Fibroblast of villous mesenchyme (primary cell): Measurements from ENCODE around the gene ASTN2. TPM values are rescaled to one million over a fixed set of nuclear protein-coding genes. Genes with fewer than 3 reads are reported as not detected.

Source experiments
- DNase-seq: peaks from one replicate; pipeline ENCODE4 v3.0.0-alpha.2; 2010; ENCODE audit warnings: low read depth
- H3K4me3 ChIP-seq: 2 replicates; pipeline ENCODE4 v1.5.1; 2011; ENCODE audit warnings: low read depth, mild to moderate bottlenecking, low read length
- total RNA-seq: library from RNA; depleted of rRNA; stranded (reverse); fragments of >200 nt; gene quantifications from 2 replicates; pipeline ENCODE4 v1.2.3, GENCODE V29; 2012
- TF ChIP-seq, protein P1 (sequence below): IDR thresholded peaks from 2 replicates; pipeline ENCODE4 v1.5.1; 2012; ENCODE audit warnings: low read depth, mild to moderate bottlenecking, low read length; ENCODE audit not compliant: insufficient read depth

ASTN2 gene
- total RNA-seq, 1 donor, result 5.6 TPM

DNA sequence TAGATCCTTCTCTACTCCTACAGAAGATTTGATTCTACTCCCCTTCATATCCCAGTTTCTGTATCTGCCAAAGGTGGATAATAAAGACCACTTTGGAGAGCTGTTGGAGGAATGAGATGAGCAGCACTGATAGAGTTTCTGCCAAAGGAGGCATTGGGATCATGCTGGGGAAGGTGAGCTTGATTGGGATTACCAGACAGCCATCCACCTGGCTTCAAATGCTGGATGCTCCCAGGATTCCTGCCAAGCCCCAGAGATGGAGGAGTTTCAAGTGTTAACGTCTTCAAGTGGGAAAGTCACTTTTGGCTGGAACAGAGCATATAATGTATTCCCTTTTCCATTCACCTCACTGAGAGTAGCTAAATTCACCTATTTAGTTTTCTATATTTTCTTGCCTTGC, 379.3 kb downstream of the ASTN2 start:
- TF ChIP-seq, protein P1, sequence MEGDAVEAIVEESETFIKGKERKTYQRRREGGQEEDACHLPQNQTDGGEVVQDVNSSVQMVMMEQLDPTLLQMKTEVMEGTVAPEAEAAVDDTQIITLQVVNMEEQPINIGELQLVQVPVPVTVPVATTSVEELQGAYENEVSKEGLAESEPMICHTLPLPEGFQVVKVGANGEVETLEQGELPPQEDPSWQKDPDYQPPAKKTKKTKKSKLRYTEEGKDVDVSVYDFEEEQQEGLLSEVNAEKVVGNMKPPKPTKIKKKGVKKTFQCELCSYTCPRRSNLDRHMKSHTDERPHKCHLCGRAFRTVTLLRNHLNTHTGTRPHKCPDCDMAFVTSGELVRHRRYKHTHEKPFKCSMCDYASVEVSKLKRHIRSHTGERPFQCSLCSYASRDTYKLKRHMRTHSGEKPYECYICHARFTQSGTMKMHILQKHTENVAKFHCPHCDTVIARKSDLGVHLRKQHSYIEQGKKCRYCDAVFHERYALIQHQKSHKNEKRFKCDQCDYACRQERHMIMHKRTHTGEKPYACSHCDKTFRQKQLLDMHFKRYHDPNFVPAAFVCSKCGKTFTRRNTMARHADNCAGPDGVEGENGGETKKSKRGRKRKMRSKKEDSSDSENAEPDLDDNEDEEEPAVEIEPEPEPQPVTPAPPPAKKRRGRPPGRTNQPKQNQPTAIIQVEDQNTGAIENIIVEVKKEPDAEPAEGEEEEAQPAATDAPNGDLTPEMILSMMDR, result no peak
- no peak for DNase-seq
- H3K4me3 ChIP-seq, result no peak overlapping the region

DNA sequence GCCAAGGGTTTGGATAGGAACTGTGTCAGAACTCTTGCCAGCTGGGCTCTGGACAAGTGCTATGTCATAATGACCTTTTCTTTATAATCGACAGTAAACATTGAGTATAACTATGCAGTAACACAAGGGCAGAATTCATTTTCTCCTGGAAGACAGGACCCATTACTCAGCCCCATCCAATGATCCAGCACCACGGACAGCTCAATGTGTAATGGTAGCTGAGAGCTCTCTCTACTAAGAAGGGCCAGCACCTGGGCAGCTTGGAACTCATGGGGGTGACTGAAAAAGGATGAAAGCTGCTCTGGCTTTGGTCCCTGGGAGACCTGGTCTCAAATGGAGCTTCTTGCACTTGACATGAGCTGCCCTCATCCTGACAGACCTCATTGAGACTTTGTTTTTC, 380.0 kb downstream of the ASTN2 start:
- TF ChIP-seq, protein P1, result no peak
- DNase-seq, result no peak
- no peak overlapping the region for H3K4me3 ChIP-seq

DNA sequence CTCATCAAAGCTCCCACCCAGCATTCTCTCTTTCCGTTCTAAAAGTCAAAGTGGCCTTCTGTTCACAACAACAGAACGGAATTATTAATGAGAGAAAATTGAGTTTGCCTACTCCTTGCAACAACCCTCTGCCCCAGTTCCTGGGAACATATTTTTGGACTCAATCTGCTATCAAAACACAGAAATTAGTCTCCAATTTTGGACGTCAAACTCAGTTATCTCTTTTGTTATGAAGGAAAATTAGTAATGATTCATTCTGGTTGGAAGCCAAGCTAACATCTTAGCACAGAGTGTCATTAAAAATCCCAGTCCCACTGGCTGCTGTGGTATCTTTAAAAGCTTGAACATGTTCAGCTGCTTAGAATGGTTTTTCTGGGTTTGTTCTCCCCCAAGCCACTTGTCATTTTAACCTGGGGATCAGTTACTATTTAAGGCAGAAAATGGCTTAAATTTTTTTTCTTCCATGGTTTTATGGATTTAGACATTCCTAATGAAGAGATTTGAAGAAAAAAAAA, 384.5 kb downstream of the ASTN2 start:
- TF ChIP-seq, protein P1, result no peak
- H3K4me3 ChIP-seq, result no peak overlapping the region
- no peak for DNase-seq

DNA sequence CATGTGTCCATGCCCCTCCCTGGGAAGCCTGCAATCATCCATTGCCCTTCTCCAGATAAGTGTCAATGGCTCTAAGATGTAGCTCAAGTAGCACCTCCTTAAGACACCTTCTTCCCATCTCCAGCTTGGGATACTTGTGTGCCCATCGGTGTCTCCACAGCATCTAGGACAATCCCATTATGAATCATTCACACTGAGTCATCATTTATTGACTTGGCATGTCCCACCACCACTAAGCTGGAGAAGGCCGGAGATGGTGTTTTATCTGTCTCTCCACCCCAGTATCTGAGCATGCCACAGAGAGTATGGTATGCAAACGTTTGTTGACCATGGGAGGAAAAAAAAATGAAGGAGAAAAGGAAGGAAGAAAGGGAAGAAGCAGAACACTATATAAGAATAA, 385.5 kb downstream of the ASTN2 start:
- H3K4me3 ChIP-seq, result no peak overlapping the region
- no peak for DNase-seq
- TF ChIP-seq, protein P1, result no peak

DNA sequence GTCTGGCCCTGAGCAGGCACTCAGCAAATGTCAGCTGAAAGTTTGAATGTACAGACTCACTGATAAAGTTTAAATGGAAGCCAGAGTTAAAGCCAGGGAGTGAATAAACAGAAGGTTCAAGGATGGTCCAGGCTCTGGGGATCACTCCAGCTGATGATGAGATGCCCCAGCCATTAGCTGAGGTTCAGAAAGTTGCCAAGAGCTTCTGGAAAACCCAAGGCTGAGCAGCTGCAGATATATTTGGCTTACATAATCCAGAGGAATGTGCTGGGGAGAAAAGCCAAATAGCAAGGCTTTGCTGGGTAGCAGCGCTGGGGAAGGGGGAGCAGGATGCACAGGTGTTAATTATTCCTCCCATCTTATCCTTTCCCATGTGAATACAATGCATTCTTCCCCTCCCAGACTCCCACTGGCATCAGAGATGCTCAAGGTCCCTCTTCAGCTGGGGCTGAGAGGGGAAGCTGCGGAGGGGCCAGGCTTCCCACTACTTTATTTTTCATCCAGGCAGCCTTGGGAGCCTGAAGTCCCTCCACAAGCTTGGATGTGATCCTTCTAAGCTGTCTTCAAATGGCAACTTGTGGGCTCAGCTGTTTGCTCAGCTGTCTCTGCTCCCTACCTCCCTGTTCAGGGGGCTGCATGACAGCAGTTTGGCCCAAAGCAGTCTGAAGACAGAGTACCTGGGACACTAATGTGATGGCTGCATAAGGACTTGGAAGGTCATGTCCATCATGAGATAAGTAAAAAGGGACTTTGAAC, 386.6 kb downstream of the ASTN2 start:
- TF ChIP-seq, protein P1, result no peak
- no peak for DNase-seq
- no peak overlapping the region for H3K4me3 ChIP-seq

DNA sequence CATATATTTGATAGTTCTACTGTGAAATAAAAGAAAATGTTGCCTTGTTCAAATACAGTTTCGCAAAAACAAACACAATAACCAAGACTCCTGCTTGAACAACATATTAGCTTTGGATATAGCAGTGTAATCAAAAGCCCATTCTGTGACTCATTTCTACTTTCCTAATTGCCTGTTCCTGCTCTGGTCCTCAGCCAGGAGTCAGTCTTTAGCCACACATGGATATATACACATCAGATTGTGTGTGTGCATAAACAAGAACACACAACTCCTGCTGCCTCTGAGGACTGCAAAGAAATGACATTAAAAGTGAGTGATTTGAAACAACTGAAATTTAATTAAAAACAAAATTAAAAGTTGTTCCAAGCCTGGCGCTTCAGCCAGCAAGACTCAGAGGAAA, 393.0 kb downstream of the ASTN2 start:
- TF ChIP-seq, protein P1, result no peak
- no peak overlapping the region for H3K4me3 ChIP-seq

More for the DNA sequence above, 393.0 kb downstream of the ASTN2 start:
- DNase-seq, result no peak
